Hepatic stellate cell (primary cell): ENCODE measurements around the gene MAN2B2.
"Not testable (repeated sequence)": the region's sequence is repeated elsewhere in the genome, so short reads cannot be mapped to it uniquely, and the experiment has no call there.

Experiments used
- DNase-seq: peaks from one replicate; pipeline ENCODE4 v3.0.0; 2011; ENCODE audit warnings: low spot score

The MAN2B2 gene

GRCh38 chr4:6617246-6617645 is 42.3 kb downstream of the MAN2B2 start:
- no peak for DNase-seq

- no peak for DNase-seq
Observed at GRCh38 chr4:6618386-6619115, 43.6 kb downstream of the MAN2B2 start.

GRCh38 chr4:6619116-6619465 is 44.1 kb downstream of the MAN2B2 start:
- DNase-seq: no peak

GRCh38 chr4:6619466-6620255 is 44.7 kb downstream of the MAN2B2 start:
- no peak for DNase-seq

- DNase-seq: no peak
Observed at GRCh38 chr4:6620296-6620695, 45.3 kb downstream of the MAN2B2 start.

GRCh38 chr4:6620891-6621555 is 46.0 kb downstream of the MAN2B2 start:
- no peak for DNase-seq

GRCh38 chr4:6621556-6621927 is 46.6 kb downstream of the MAN2B2 start:
- no peak for DNase-seq

- no peak for DNase-seq
Observed at GRCh38 chr4:6622744-6623143, 47.8 kb downstream of the MAN2B2 start.

GRCh38 chr4:6625256-6625655 is 50.3 kb downstream of the MAN2B2 start:
- no peak for DNase-seq

GRCh38 chr4:6626066-6626465 is 51.1 kb downstream of the MAN2B2 start:
- DNase-seq: no peak

GRCh38 chr4:6627832-6628231 is 52.8 kb downstream of the MAN2B2 start:
- no peak for DNase-seq

GRCh38 chr4:6628484-6628883 is 53.5 kb downstream of the MAN2B2 start:
- DNase-seq: not testable (repeated sequence)

- no peak for DNase-seq
Observed at GRCh38 chr4:6632125-6632524, 57.1 kb downstream of the MAN2B2 start.

- no peak for DNase-seq
Observed at GRCh38 chr4:6633091-6633906, 58.3 kb downstream of the MAN2B2 start.

- DNase-seq: no peak
Observed at GRCh38 chr4:6634746-6635145, 59.8 kb downstream of the MAN2B2 start.

- DNase-seq: no peak
Observed at GRCh38 chr4:6639137-6639680, 64.2 kb downstream of the MAN2B2 start.

- DNase-seq: peak; percentile 95
Observed at GRCh38 chr4:6640292-6641163, 65.5 kb downstream of the MAN2B2 start, which contains the start of gene MRFAP1. TSS of gene MRFAP1 (plus strand) at chr4:6640685. CDS start at chr4:6640863, 178 bp downstream.

GRCh38 chr4:6641164-6641970 is 66.4 kb downstream of the MAN2B2 start:
- DNase-seq: peak; percentile 65

GRCh38 chr4:6641971-6642320 is 67.0 kb downstream of the MAN2B2 start:
- DNase-seq: no peak
